ENCODE data around the gene GPR89A. TPM values are rescaled to one million over a fixed set of nuclear protein-coding genes. Genes with fewer than 3 reads are reported as not detected.

GPR89A gene
- total RNA-seq, 4 donors from 2014 or later: 14.6 to 34.6 (median 28.6) TPM

- H3K27me3 ChIP-seq: no peaks in the 10 kb centered on the region
- no peaks in the 10 kb centered on the region for H3K9me3 ChIP-seq
- no peaks in the 10 kb centered on the region for H3K36me3 ChIP-seq
- ATAC-seq: no peak
- H3K4me1 ChIP-seq: peaks cover 0 to 4% (median 0%) of the 10 kb centered on the region in 3 donors
- no peak for TF ChIP-seq POLR2A (IDR thresholded peaks at IDR 0.05)
- no peak for TF ChIP-seq EP300 (IDR thresholded peaks at IDR 0.05)
- TF ChIP-seq, protein P1, sequence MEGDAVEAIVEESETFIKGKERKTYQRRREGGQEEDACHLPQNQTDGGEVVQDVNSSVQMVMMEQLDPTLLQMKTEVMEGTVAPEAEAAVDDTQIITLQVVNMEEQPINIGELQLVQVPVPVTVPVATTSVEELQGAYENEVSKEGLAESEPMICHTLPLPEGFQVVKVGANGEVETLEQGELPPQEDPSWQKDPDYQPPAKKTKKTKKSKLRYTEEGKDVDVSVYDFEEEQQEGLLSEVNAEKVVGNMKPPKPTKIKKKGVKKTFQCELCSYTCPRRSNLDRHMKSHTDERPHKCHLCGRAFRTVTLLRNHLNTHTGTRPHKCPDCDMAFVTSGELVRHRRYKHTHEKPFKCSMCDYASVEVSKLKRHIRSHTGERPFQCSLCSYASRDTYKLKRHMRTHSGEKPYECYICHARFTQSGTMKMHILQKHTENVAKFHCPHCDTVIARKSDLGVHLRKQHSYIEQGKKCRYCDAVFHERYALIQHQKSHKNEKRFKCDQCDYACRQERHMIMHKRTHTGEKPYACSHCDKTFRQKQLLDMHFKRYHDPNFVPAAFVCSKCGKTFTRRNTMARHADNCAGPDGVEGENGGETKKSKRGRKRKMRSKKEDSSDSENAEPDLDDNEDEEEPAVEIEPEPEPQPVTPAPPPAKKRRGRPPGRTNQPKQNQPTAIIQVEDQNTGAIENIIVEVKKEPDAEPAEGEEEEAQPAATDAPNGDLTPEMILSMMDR (IDR thresholded peaks at IDR 0.05): no peak
- TF ChIP-seq POLR2AphosphoS5 (IDR thresholded peaks at IDR 0.05): no peak
- H3K4me3 ChIP-seq: no peak overlapping the region
- H3K27ac ChIP-seq: no peak overlapping the region
- 51 to 89% methylated on average over 2 to 3 of the region's 5 CpGs for WGBS, 2 donors (ENCODE audit: low coverage in 1 of 2)
Observed at GRCh38 chr1:145695821-145696629, 88.2 kb downstream of the GPR89A start.

- Histone ChIP-seq H3K4me3 (no peak overlapping the region), H3K27me3 (no peaks in the 10 kb centered on the region), H3K36me3 (no peaks in the 10 kb centered on the region), H3K9me3 (no peaks in the 10 kb centered on the region), H3K27ac (no peak overlapping the region), H3K4me1 (no peaks in the 10 kb centered on the region)
- no peak for ATAC-seq
- TF ChIP-seq EP300 (IDR thresholded peaks at IDR 0.05): no peak
- WGBS, 2 donors (ENCODE audit: low coverage in 1 of 2): 88 to 90% methylated on average over 3 of the region's 3 CpGs
Observed at GRCh38 chr1:145696630-145696960, 88.8 kb downstream of the GPR89A start.

GRCh38 chr1:145701306-145701862 is 93.6 kb downstream of the GPR89A start:
- no peak for ATAC-seq
- no peaks in the 10 kb centered on the region for H3K4me1 ChIP-seq
- no peaks in the 10 kb centered on the region for H3K36me3 ChIP-seq
- WGBS, 2 donors (ENCODE audit: low coverage in 1 of 2): 77 to 100% methylated on average over 1 to 2 of the region's 2 CpGs
- TF ChIP-seq, protein P1 (IDR thresholded peaks at IDR 0.05): no peak
- no peak for TF ChIP-seq POLR2A (IDR thresholded peaks at IDR 0.05)
- TF ChIP-seq POLR2AphosphoS5 (IDR thresholded peaks at IDR 0.05): no peak
- TF ChIP-seq EP300 (IDR thresholded peaks at IDR 0.05): no peak
- no peak overlapping the region for H3K4me3 ChIP-seq
- no peaks in the 10 kb centered on the region for H3K9me3 ChIP-seq
- no peak overlapping the region for H3K27ac ChIP-seq
- no peaks in the 10 kb centered on the region for H3K27me3 ChIP-seq

GRCh38 chr1:145702052-145702451 is 94.3 kb downstream of the GPR89A start:
- Histone ChIP-seq H3K27me3 (no peaks in the 10 kb centered on the region), H3K9me3 (no peaks in the 10 kb centered on the region), H3K4me3 (no peak overlapping the region), H3K36me3 (no peaks in the 10 kb centered on the region), H3K27ac (no peak overlapping the region), H3K4me1 (no peaks in the 10 kb centered on the region)
- 77 to 90% methylated on average over 2 of the region's 2 CpGs for WGBS, 2 donors (ENCODE audit: low coverage in 1 of 2)
- ATAC-seq: no peak
- no peak for TF ChIP-seq EP300 (IDR thresholded peaks at IDR 0.05)
- TF ChIP-seq, protein P1 (IDR thresholded peaks at IDR 0.05): no peak
- TF ChIP-seq POLR2A (IDR thresholded peaks at IDR 0.05): no peak
- no peak for TF ChIP-seq POLR2AphosphoS5 (IDR thresholded peaks at IDR 0.05)

- no peaks in the 10 kb centered on the region for H3K36me3 ChIP-seq
- H3K9me3 ChIP-seq: no peaks in the 10 kb centered on the region
- TF ChIP-seq, protein P1 (IDR thresholded peaks at IDR 0.05): no peak
- no peak for TF ChIP-seq EP300 (IDR thresholded peaks at IDR 0.05)
- no peak for TF ChIP-seq POLR2A (IDR thresholded peaks at IDR 0.05)
- TF ChIP-seq POLR2AphosphoS5 (IDR thresholded peaks at IDR 0.05): no peak
- WGBS, 2 donors (ENCODE audit: low coverage in 1 of 2): 77 to 85% methylated on average over 7 of the region's 7 CpGs
- no peak overlapping the region for H3K27ac ChIP-seq
- no peak overlapping the region for H3K4me3 ChIP-seq
- no peaks in the 10 kb centered on the region for H3K27me3 ChIP-seq
- ATAC-seq: no peak
- no peaks in the 10 kb centered on the region for H3K4me1 ChIP-seq
Observed at GRCh38 chr1:145702826-145703225, 95.0 kb downstream of the GPR89A start.

Data from gastroesophageal sphincter (tissue), 4 donors.